Measurements from ENCODE around the gene PCSK1N.
"Not testable (repeated sequence)": the region's sequence is repeated elsewhere in the genome, so short reads cannot be mapped to it uniquely, and the experiment has no call there.

Gene PCSK1N, protein sequence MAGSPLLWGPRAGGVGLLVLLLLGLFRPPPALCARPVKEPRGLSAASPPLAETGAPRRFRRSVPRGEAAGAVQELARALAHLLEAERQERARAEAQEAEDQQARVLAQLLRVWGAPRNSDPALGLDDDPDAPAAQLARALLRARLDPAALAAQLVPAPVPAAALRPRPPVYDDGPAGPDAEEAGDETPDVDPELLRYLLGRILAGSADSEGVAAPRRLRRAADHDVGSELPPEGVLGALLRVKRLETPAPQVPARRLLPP

GRCh38 chrX:48835524-48836329, at the start of gene PCSK1N:
Gene PCSK1N (minus strand): TSS chrX:48835610. CDS start chrX:48835532, 78 bp downstream.
- DNase-seq (ENCODE audit: low read depth), result no peak

GRCh38 chrX:48883729-48884128, 48.3 kb upstream of the PCSK1N start:
- no peak for DNase-seq (ENCODE audit: low read depth)

- not testable (repeated sequence) for DNase-seq (ENCODE audit: low read depth)
These were observed 41.5 kb upstream of the PCSK1N start for GRCh38 chrX:48876944-48877343.

DNA sequence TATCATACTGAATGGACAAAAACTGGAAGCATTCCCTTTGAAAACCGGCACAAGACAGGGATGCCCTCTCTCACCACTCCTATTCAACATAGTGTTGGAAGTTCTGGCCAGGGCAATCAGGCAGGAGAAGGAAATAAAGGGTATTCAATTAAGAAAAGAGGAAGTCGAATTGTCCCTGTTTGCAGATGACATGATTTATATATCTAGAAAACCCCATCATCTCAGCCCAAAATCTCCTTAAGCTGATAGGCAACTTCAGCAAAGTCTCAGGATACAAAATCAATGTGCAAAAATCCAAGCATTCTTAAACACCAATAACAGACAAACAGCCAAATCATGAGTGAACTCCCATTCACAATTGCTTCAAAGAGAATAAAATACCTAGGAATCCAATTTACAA, 36.6 kb upstream of the PCSK1N start:
- not testable (repeated sequence) for DNase-seq (ENCODE audit: low read depth)

DNA sequence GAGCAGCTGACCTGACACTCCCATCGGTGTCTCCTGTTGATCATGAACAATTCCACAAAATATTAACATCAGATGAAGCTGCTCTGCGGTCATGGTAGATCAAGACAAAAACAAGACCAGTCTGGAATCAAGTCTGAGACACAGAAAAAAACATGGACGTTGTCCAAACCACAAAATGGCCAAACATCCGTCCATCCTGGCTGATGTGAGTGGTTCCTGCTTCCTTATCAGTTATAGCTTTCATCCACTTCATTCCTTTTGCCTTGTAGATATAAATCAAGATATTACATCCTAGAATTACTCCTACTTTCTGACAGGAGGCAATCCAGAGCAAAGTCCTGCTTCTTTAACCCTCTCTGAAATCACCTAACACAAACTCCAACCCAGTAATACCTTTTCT, 28.8 kb upstream of the PCSK1N start:
- no peak for DNase-seq (ENCODE audit: low read depth)

GRCh38 chrX:48854898-48855297, 19.5 kb upstream of the PCSK1N start:
- DNase-seq (ENCODE audit: low read depth), result no peak

- not testable (repeated sequence) for DNase-seq (ENCODE audit: low read depth)
These were observed 18.9 kb upstream of the PCSK1N start for GRCh38 chrX:48854121-48854804.

DNA sequence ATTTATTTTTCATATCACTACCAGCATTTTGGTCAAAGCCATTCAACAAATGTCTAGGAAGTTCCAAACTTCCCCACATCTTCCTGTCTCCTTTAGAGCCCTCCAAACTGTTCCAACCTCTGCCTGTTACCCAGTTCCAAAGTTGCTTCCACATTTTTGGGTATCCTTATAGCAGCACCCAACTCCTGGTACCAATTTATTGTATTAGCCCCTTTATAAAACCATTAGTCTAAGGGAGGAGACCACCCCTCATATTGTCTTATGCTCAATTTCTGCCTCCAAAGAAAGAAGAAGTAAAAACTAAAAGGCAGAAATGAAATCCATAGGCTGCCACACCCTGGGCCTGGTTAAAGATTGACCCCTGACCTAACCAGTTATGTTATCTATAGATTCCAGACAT, 18.1 kb upstream of the PCSK1N start:
- not testable (repeated sequence) for DNase-seq (ENCODE audit: low read depth)

DNA sequence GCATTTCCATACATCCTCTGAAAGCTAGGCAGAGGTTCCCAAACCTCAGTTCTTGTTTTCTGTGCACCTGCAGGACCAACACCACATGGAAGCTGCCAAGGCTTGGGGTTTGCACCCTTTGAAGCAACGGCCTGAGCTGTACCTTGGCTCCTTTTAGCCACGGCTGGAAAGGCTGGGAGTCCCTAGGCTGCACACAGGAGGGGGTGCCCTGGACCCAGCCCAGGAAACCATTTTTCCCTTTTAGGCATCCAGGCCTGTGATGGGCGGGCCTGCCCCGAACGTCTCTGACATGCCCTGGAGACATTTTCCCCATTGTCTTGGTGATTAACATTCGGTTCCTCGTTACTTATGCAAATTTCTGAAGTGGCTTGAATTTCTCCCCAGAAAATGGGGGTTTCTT, 17.4 kb upstream of the PCSK1N start:
- DNase-seq (ENCODE audit: low read depth), result no peak

GRCh38 chrX:48848847-48849246, 13.4 kb upstream of the PCSK1N start:
- no peak for DNase-seq (ENCODE audit: low read depth)

DNA sequence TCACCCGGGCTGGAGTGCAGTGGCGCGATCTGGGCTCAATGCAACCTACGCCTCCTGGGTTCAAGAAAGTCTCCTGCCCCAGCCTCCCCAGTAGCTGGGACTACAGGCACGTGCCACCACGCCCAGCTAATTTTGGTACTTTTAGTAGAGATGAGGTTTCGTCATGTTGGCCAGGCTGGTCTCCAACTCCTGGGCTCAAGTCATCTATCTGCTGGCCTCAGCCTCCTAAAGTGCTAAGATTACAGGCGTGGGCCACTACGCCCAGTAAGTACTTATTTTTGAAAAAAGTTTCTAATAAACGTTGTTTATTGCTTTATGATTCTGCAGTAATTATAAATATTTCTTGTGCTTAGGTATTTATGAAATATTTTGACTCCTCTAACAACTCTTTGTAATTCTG, 4.3 kb upstream of the PCSK1N start:
- DNase-seq (ENCODE audit: low read depth), result no peak

DNA sequence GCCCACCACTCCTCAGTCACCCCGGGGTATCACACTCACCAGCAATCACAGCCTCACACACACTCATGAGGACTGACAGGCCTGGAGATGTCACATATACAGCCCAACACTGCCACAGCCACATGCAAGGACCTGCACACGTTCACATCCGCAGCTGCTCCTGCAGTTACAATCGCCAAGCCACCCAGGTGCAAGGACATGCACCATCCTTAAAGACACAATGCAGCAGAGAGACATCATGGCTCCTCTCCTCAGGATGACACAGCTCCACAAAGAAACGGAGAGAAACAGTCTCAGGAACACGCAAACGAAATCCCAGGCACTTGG, 1.1 kb downstream of the PCSK1N start:
- DNase-seq (ENCODE audit: low read depth), result no peak

- DNase-seq (ENCODE audit: low read depth), result no peak
These were observed 1.8 kb downstream of the PCSK1N start for GRCh38 chrX:48833542-48834138.

GRCh38 chrX:48831909-48832291, 3.5 kb downstream of the PCSK1N start:
- DNase-seq (ENCODE audit: low read depth), result no peak

DNA sequence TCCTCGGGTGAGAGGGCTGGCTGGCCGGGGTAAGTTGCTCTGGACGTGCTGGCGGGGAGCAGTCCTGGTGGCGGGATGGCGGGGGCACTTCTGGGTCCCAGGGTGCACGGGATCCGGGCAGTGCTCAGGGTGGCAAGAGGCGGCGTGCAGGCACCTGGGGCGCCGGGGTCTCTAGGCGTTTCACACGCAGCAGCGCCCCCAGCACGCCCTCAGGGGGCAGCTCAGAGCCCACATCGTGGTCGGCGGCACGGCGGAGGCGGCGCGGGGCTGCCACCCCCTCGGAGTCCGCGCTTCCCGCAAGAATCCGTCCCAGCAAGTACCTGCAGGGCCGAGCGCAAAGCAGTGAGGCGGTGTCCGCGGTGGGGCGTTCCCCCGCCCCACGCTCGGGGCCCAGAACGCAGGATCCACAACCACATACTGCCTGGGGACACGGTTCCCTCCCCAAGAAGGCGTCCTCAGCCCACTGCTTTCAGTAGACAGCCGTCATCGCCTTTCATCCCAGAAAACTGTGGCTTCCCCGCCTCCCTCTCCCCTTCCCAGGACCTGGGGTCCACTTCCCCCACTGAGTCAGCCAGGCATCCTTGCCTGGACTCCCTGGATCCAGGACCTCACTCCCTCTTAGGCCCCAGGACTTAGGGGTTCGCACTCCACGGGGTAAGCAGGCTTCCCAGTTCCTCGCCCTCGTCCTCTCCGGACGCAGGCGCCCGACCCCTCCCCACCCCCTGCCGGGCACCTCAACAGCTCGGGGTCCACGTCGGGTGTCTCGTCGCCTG, 4.1 kb downstream of the PCSK1N start:
- DNase-seq (ENCODE audit: low read depth), result no peak

DNA sequence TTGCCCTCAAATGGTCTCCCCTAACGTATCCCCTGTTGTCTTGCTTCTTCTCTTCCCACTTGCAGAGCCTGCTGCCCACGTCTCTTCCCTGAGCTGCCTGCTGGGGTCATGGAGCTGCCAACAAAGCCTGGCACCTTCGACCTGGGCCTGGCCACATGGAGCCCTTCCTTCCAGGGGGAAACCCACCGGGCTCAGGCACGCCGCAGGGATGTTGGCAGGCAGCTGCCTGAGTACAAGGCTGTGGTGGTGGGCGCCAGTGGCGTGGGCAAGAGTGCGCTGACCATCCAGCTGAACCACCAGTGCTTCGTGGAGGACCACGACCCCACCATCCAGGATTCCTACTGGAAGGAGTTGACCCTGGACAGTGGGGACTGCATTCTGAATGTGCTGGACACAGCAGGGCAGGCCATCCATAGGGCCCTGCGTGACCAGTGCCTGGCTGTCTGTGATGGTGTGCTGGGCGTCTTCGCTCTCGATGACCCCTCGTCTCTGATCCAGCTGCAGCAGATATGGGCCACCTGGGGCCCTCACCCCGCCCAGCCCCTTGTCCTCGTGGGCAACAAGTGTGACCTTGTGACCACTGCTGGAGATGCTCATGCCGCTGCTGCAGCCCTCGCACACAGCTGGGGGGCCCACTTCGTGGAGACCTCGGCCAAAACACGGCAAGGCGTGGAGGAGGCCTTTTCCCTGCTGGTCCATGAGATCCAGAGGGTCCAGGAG, 6.2 kb downstream of the PCSK1N start:
- no peak for DNase-seq (ENCODE audit: low read depth)

- no peak for DNase-seq (ENCODE audit: low read depth)
These were observed 7.8 kb downstream of the PCSK1N start for GRCh38 chrX:48827654-48827968.

DNA sequence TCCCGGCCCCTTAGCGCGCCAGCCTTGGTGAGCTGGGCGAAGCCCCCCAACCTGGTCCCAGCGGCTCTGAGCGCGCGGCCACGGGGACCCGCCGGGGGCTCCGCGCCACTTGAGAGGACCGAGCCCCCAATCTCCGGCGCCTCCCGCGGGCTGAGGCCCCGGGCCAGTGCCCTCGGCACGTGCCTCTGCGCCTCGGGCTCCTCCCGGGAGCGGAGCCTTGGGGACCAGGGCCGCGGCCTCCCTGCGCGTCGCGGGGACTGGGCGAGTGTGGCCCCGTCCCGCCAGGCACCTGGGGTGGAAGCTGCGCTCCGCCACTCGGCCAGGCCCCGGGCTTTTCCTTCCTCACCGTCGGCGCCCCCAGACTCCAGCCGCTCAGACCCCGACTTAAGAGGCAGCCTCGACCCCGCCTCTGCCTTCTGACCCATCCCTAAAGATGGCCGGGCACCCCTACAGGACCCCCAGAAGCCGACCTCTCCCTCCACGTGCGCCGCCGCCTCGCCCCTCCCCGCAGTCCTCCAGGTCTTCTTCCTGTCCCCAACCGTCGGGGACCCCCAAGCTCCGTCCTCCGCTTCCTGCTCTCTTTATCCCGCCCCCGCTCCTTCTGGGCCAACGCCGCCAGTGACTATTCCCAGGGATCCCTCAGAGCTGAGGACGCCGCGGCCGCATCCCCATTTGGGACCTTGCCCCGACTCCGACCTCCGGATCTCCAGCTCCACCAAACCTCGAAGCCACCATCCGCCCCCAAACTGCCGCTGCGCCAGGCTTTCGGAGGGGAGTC, 8.3 kb downstream of the PCSK1N start:
- DNase-seq (ENCODE audit: low read depth), result no peak

DNA sequence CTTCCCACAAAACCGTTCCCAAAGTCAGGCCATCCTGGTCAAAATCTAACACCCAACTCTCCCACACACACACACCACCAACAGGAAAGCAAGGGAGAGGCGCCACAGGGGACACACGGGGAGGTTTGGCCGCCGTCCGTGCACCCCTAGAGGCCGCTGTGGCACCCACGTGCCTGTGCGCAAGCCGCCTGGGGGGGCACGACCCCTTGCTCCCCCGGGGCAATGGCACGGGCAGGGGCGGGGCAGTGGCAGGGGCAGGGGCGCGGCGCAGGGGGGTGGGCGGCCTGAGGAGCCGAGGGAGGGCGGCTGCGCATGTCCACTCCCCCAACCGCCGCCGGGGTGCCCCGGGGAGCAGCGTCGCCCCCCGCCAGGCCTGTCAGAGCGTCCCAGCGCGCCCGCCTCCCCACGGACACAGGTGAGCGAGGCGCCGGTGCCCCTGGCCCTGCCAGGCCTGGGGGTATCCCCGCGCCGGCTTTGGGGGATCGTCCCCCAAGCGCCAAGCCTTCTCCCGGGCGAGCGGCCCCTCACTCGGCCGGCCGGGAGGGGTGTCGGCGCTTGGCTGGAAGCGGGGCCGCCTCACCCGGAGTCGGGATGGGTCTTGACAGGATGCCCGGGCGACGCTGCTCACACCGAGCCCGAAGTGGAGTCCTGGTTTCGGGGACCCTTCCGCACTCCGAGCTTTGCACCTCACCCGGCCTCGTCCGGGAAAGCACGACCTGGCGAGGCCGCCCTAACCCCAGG, 9.1 kb downstream of the PCSK1N start, which contains the start of gene ERAS:
Gene ERAS (plus strand): TSS at position 379 of the 741 bp plus-strand sequence. CDS start 2,611 bp downstream, outside the sequence.
- DNase-seq (ENCODE audit: low read depth), result no peak

DNA sequence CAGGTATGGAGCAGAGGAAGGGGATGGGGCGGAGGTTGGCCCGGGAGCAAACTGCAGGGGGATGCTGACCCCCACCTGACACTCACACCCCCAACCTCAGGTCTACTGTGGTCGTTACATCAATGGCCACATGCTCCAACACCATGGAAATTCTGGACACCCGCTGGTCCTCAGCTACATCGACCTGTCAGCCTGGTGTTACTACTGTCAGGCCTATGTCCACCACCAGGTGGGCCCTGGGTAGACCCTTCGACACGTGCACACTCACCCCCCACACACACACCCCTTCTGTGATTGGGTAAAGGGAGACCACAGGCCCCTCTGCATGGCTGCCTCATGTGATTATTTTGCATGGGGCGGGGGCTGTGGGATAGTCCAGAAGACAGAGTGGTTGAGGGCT, 11.3 kb downstream of the PCSK1N start:
- no peak for DNase-seq (ENCODE audit: low read depth)

All from stimulated activated CD8-positive, alpha-beta memory T cell treated with anti-CD3 and anti-CD28 coated beads, Interleukin-7, amount 100 ng/mL, for 24 hours (primary cell).